H1 (cell line): ENCODE data around the gene ZNF746. TPM values are rescaled to one million over a fixed set of nuclear protein-coding genes. Genes with fewer than 3 reads are reported as not detected.

Experiments used
- CTCF ChIA-PET: fragments of 300-600 bp; sonication (Branson Sonifier 250); formaldehyde crosslinking; loops from one replicate; lab custom pipeline; 2021; ENCODE audit not compliant: partially characterized antibody; lab: Charles Lee
- POLR2A ChIA-PET: fragments of 300-600 bp; sonication (Branson Sonifier 250); formaldehyde crosslinking; loops from one replicate; lab custom pipeline; 2021; ENCODE audit warnings: inconsistent platforms; ENCODE audit not compliant: partially characterized antibody; lab: Charles Lee
- DNase-seq, 2 experiments: peaks; one replicate each; pipeline versions ENCODE4 v3.0.0 to v3.0.0-alpha.2; 2010 to 2022; ENCODE audit warnings: low spot score in 2 of 2, low read depth in 1 of 2, mixed read lengths in 1 of 2
- FAIRE-seq: peaks from 2 replicates; lab custom pipeline; 2011; peaks lifted over from hg19 to GRCh38; lab: Jason Lieb, UNC
- H2AFZ ChIP-seq: 2 replicates; pipeline ENCODE4 v1.8.1; 2012; ENCODE audit warnings: low read length, inconsistent platforms
- H2AK5ac ChIP-seq: 2 replicates; pipeline ENCODE4 v1.6.1; 2013; ENCODE audit warnings: low read depth, low read length
- H2BK120ac ChIP-seq: replicated peaks from 2 replicates; pipeline ENCODE3; 2013; ENCODE audit warnings: low read depth, low read length, inconsistent platforms
- H2BK12ac ChIP-seq: 2 replicates; pipeline ENCODE4 v1.6.1; 2013; ENCODE audit warnings: low read depth, low read length
- H2BK15ac ChIP-seq: 2 replicates; pipeline ENCODE4 v1.6.1; 2013; ENCODE audit warnings: low read length
- H2BK20ac ChIP-seq: 2 replicates; pipeline ENCODE4 v1.6.1; 2013; ENCODE audit warnings: low read length
- H2BK5ac ChIP-seq: 2 replicates; pipeline ENCODE4 v1.6.1; 2013; ENCODE audit warnings: low read depth, low read length
- H3K14ac ChIP-seq: 2 replicates; pipeline ENCODE4 v1.6.1; 2013; ENCODE audit warnings: inconsistent platforms; ENCODE audit not compliant: insufficient read length
- H3K18ac ChIP-seq: 2 replicates; pipeline ENCODE4 v1.6.1; 2013; ENCODE audit warnings: low read length; ENCODE audit errors: extremely low read depth
- H3K23ac ChIP-seq: 2 replicates; pipeline ENCODE4 v1.6.1; 2013; ENCODE audit warnings: inconsistent platforms; ENCODE audit not compliant: insufficient read length
- H3K23me2 ChIP-seq: 2 replicates; pipeline ENCODE4 v1.6.1; 2013; ENCODE audit warnings: low read depth, low read length
- H3K27ac ChIP-seq: 2 replicates; pipeline ENCODE4 v1.6.1; 2011; ENCODE audit warnings: low read depth, low read length, inconsistent platforms
- H3K27me3 ChIP-seq, 4 experiments: replicated peaks in 1 of 4; 1 replicate in 1 of 4; 2 replicates in 3 of 4; pipeline versions ENCODE4 v1.6.1 to v1.8.1; 2011 to 2013; ENCODE audit warnings: low read length in 3 of 4, mild to moderate bottlenecking in 3 of 4, inconsistent platforms in 2 of 4, mixed read lengths in 2 of 4, moderate library complexity in 1 of 4; ENCODE audit not compliant: control insufficient read depth in 3 of 4, insufficient read depth in 3 of 4; ENCODE audit errors: extremely low read depth in 1 of 4
- H3K36me3 ChIP-seq, 4 experiments: 2 replicates each; pipeline versions ENCODE4 v1.6.1 to v1.8.1; 2011 to 2013; ENCODE audit warnings: mild to moderate bottlenecking in 4 of 4, low read length in 3 of 4, moderate library complexity in 2 of 4, control low read depth in 1 of 4, inconsistent platforms in 1 of 4; ENCODE audit not compliant: insufficient read depth in 4 of 4, control insufficient read depth in 2 of 4
- H3K4ac ChIP-seq: replicated peaks from 2 replicates; pipeline ENCODE3; 2013; ENCODE audit warnings: low read length, low read depth, mixed read lengths, inconsistent platforms; ENCODE audit not compliant: insufficient read length
- H3K4me1 ChIP-seq, 4 experiments: replicated peaks in 1 of 4; 1 replicate in 1 of 4; 2 replicates in 3 of 4; pipeline versions ENCODE4 v1.6.1 to v1.8.1; 2011 to 2013; ENCODE audit warnings: low read length in 3 of 4, inconsistent platforms in 2 of 4, mixed read lengths in 1 of 4; ENCODE audit not compliant: insufficient read depth in 4 of 4, control insufficient read depth in 3 of 4
- H3K4me2 ChIP-seq, 2 experiments: 2 replicates each; pipeline versions ENCODE4 v1.6.1 to v1.8.1; 2011 to 2013; ENCODE audit warnings: low read depth in 2 of 2, low read length in 2 of 2, control low read depth in 1 of 2, inconsistent platforms in 1 of 2, mild to moderate bottlenecking in 1 of 2; ENCODE audit not compliant: insufficient read depth in 1 of 2
- H3K4me3 ChIP-seq, 4 experiments: fragments of 200-600, 300-600 bp in 1 of 4; sonication (generic), shearing (Covaris generic), sonication (Bioruptor Twin) in 1 of 4; 2 replicates each; pipeline versions ENCODE4 v1.5.1 to v1.8.1; 2011 to 2016; ENCODE audit warnings: low read length in 4 of 4, low read depth in 3 of 4, control low read depth in 2 of 4, inconsistent platforms in 2 of 4, mild to moderate bottlenecking in 2 of 4, mixed read lengths in 1 of 4, moderate library complexity in 1 of 4; ENCODE audit not compliant: insufficient read depth in 2 of 4; ENCODE audit errors: extremely low read depth in 1 of 4
- H3K56ac ChIP-seq: replicated peaks from 2 replicates; pipeline ENCODE3; 2013; ENCODE audit warnings: low read depth, mild to moderate bottlenecking, mixed read lengths, low read length, inconsistent platforms; ENCODE audit not compliant: insufficient read length
- H3K79me1 ChIP-seq: 2 replicates; pipeline ENCODE4 v1.6.1; 2013; ENCODE audit warnings: low read depth, low read length, control low read depth
- H3K79me2 ChIP-seq, 2 experiments: 2 replicates each; pipeline versions ENCODE4 v1.6.1 to v1.8.1; 2012 to 2013; ENCODE audit warnings: low read length in 2 of 2, mild to moderate bottlenecking in 2 of 2, inconsistent platforms in 1 of 2; ENCODE audit not compliant: insufficient read depth in 2 of 2, control insufficient read depth in 1 of 2
- H3K9ac ChIP-seq, 4 experiments: replicated peaks in 1 of 4; 1 replicate in 1 of 4; 2 replicates in 3 of 4; pipeline versions ENCODE4 v1.6.1 to v1.8.1; 2011 to 2013; ENCODE audit warnings: low read depth in 3 of 4, low read length in 3 of 4, control low read depth in 2 of 4, mild to moderate bottlenecking in 2 of 4, moderate library complexity in 2 of 4, inconsistent platforms in 1 of 4; ENCODE audit errors: extremely low read depth in 1 of 4
- H3K9me3 ChIP-seq, 2 experiments: 2 replicates each; pipeline versions ENCODE4 v1.6.1 to v1.8.1; 2012 to 2013; ENCODE audit warnings: mild to moderate bottlenecking in 2 of 2, moderate library complexity in 2 of 2, control low read depth in 1 of 2, inconsistent platforms in 1 of 2, low read depth in 1 of 2, low read length in 1 of 2, mixed read lengths in 1 of 2; ENCODE audit not compliant: insufficient read depth in 2 of 2
- H4K20me1 ChIP-seq, 2 experiments: replicated peaks in 1 of 2; 2 replicates each; pipeline versions ENCODE3 to v1.8.1; 2011 to 2013; ENCODE audit warnings: inconsistent platforms in 2 of 2, low read length in 2 of 2, mild to moderate bottlenecking in 1 of 2; ENCODE audit not compliant: insufficient read depth in 2 of 2, control insufficient read depth in 1 of 2
- H4K5ac ChIP-seq: 2 replicates; pipeline ENCODE4 v1.6.1; 2013; ENCODE audit warnings: low read length, low read depth, mixed read lengths, inconsistent platforms; ENCODE audit not compliant: insufficient read length
- H4K8ac ChIP-seq: 2 replicates; pipeline ENCODE4 v1.8.0; 2013; ENCODE audit warnings: mild to moderate bottlenecking, moderate library complexity, low read length, inconsistent platforms; ENCODE audit not compliant: insufficient read depth; ENCODE audit errors: extremely low read depth
- H4K91ac ChIP-seq: replicated peaks from 2 replicates; pipeline ENCODE3; 2013; ENCODE audit warnings: low read length, mixed read lengths, inconsistent platforms; ENCODE audit not compliant: insufficient read length
- GABPA ChIP-seq: IDR thresholded peaks from 2 replicates; pipeline ENCODE4 v1.6.1; 2011; ENCODE audit warnings: mild to moderate bottlenecking, low read length, moderate library complexity, borderline replicate concordance; ENCODE audit not compliant: insufficient read depth
- KDM1A ChIP-seq: fragments of 200-600, 300-600 bp; sonication (generic); IDR thresholded peaks from 2 replicates; pipeline ENCODE4 v1.7.1; 2016; ENCODE audit warnings: mild to moderate bottlenecking, low read length, borderline replicate concordance
- KDM5A ChIP-seq: fragments of 200-600 bp; IDR thresholded peaks from 2 replicates; pipeline ENCODE4 v1.7.1; 2012; ENCODE audit warnings: mild to moderate bottlenecking, low read length, inconsistent platforms, mixed read lengths
- MAFK ChIP-seq: IDR thresholded peaks from 2 replicates; pipeline ENCODE4 v1.6.1; 2012; ENCODE audit warnings: low read depth, mild to moderate bottlenecking, improper control_type of control experiment, low read length
- SP2 ChIP-seq: IDR thresholded peaks from 2 replicates; pipeline ENCODE4 v1.6.1; 2012; ENCODE audit warnings: mild to moderate bottlenecking, low read length, inconsistent platforms
- YY1 ChIP-seq: IDR thresholded peaks from 2 replicates; pipeline ENCODE4 v1.6.1; 2011; ENCODE audit warnings: low read depth, mild to moderate bottlenecking, low read length
- WGBS, 2 experiments: shearing (Covaris generic) in 1 of 2; methylation state at CpG; one replicate each; pipeline versions ENCODE4 v1.1.6 to v1.1.7; 2013 to 2015; ENCODE audit warnings: low lambda C conversion rate in 2 of 2, mixed read lengths in 2 of 2, inconsistent platforms in 1 of 2, low coverage in 1 of 2, missing lambda C conversion rate in 1 of 2; ENCODE audit not compliant: insufficient replicate concordance in 2 of 2, insufficient coverage in 1 of 2, insufficient read length in 1 of 2; ENCODE audit errors: extremely low coverage in 1 of 2, missing lambda C conversion rate in 1 of 2; 5-methylcytosine and 5-hydroxymethylcytosine counted together
- polyA plus RNA-seq, 7 experiments: library from polyadenylated mRNA; depleted of rRNA in 3 of 7; stranded (reverse) in 5 of 7; unstranded in 2 of 7; fragments of >200 nt in 5 of 7; fragments of 200-250 nt in 2 of 7; gene quantifications; 1 replicate in 5 of 7; 2 replicates in 1 of 7; 4 replicates in 1 of 7; pipeline versions ENCODE4 v1.2.1 to v1.2.3, GENCODE V29; 2011 to 2013; ENCODE audit warnings: missing spikeins in 2 of 7, mixed read lengths in 2 of 7
- total RNA-seq: library from RNA; stranded (reverse); fragmentation: NEBNext Ultra II Directional; extraction: Animal tissue kit (Norgen Biotek cat#: 25700); gene quantifications from 2 replicates; pipeline ENCODE4 v1.2.1, GENCODE V29; 2021

ZNF746 gene
- total and polyA plus RNA-seq, 2 of the 8 experiments (the other 6 are each of a cell fraction or from before 2014, with no cell fraction given), result 7.5 to 15.6 TPM

GRCh38 chr7:149449897-149450296 is 47.7 kb downstream of the ZNF746 start:
- Histone ChIP-seq H2BK20ac (no peak overlapping the region), H3K23ac (no peak overlapping the region), H2BK12ac (no peak overlapping the region), H3K14ac (no peak overlapping the region), H2AK5ac (no peak overlapping the region), H3K4ac (no peak overlapping the region), H4K20me1 (peaks cover 2% of the 10 kb centered on the region in 2 experiments), H2BK5ac (no peak overlapping the region), H2AFZ (no peak overlapping the region), H3K27me3 (no peaks in the 10 kb centered on the region), H4K8ac (no peak overlapping the region), H3K18ac (no peak overlapping the region), H3K9me3 (no peaks in the 10 kb centered on the region), H4K91ac (no peak overlapping the region), H2BK120ac (no peak overlapping the region), H3K36me3 (peaks cover 0 to 29% (median 14%) of the 10 kb centered on the region in 4 experiments; a peak in 6 of 8 replicates), H3K9ac (no peak overlapping the region), H3K79me2 (no peaks in the 10 kb centered on the region), H2BK15ac (no peak overlapping the region), H3K56ac (no peak overlapping the region), H3K27ac (no peak overlapping the region), H4K5ac (no peak overlapping the region), H3K4me2 (no peak overlapping the region), H3K23me2 (no peaks in the 10 kb centered on the region; the same call in 1 of the 2 replicates), H3K79me1 (no peaks in the 10 kb centered on the region), H3K4me3 (no peak overlapping the region), H3K4me1 (no peaks in the 10 kb centered on the region)
- DNase-seq, result no peak
- 95% methylated on average over 6 of the region's 6 CpGs; no CpG with 5 or more reads in 1 of the 2 experiments for WGBS, 2 experiments
- ChIA-PET CTCF (interaction anchor here (1.1 kb wide), 1 partner anchor 156 kb away, joined by 3 read pairs; no protein-coding TSS in a partner anchor), POLR2A (no interaction called here)
- FAIRE-seq, result no peak
- TF ChIP-seq KDM1A, result no peak
- TF ChIP-seq MAFK, result no peak
- no peak for TF ChIP-seq KDM5A
- TF ChIP-seq GABPA, result no peak
- TF ChIP-seq SP2, result no peak
- no peak for TF ChIP-seq YY1
